ENCODE data around the gene TMEM235.
A peak's percentile ranks its signal among the peaks of the same experiment; 100 is the strongest.

The TMEM235 gene

GRCh38 chr17:78248051-78248914 is 16.9 kb downstream of the TMEM235 start:
- ChIA-PET POLR2A (no interaction called here), CTCF (interaction anchor here (0.8 to 10.3 kb wide), 12 partner anchors 10 to 229 kb away, joined by 3 to 177 read pairs (median 15); no protein-coding TSS in a partner anchor)
- no peak for DNase-seq (ENCODE audit: low read depth, low spot score)
- H3K4me3 ChIP-seq (ENCODE audit: low read depth, low read length) = no peak overlapping the region
- TF ChIP-seq CTCF (IDR thresholded peaks at IDR 0.05; ENCODE audit: insufficient read depth, low read length, missing control alignments) = no peak

GRCh38 chr17:78249074-78249817 is 17.8 kb downstream of the TMEM235 start:
- no peak for DNase-seq (ENCODE audit: low read depth, low spot score)
- H3K4me3 ChIP-seq (ENCODE audit: low read depth, low read length) = no peak overlapping the region
- TF ChIP-seq CTCF (IDR thresholded peaks at IDR 0.05; ENCODE audit: insufficient read depth, low read length, missing control alignments) = no peak
- CTCF ChIA-PET = interaction anchor here (0.6 to 10.3 kb wide), 26 partner anchors 10 to 235 kb away, joined by 3 to 177 read pairs (median 8); partner anchors contain the start of genes AFMID and TK1
- POLR2A ChIA-PET = interaction anchor here (1.0 kb wide), 1 partner anchor 111 kb away, joined by 3 read pairs; the partner anchor contains the start of gene SOCS3

- H3K4me3 ChIP-seq (ENCODE audit: low read depth, low read length) = no peak overlapping the region
- DNase-seq (ENCODE audit: low read depth, low spot score) = no peak
- ChIA-PET POLR2A (interaction anchor here (1.0 kb wide), 2 partner anchors 110 to 231 kb away, joined by 3 to 5 read pairs; partner anchors contain the start of gene SOCS3), CTCF (interaction anchor here (0.6 to 10.3 kb wide), 47 partner anchors 9 to 458 kb away, joined by 3 to 177 read pairs (median 5); partner anchors contain the start of genes AFMID, BIRC5, SOCS3 and TK1)
- no peak for TF ChIP-seq CTCF (IDR thresholded peaks at IDR 0.05; ENCODE audit: insufficient read depth, low read length, missing control alignments)
Measured at GRCh38 chr17:78249818-78250806, 18.7 kb downstream of the TMEM235 start.

- POLR2A ChIA-PET = interaction anchor here (1.0 kb wide), 1 partner anchor 232 kb away, joined by 5 read pairs; no protein-coding TSS in a partner anchor
Measured at GRCh38 chr17:78250891-78251772, 19.7 kb downstream of the TMEM235 start.

More at GRCh38 chr17:78250891-78251772, 19.7 kb downstream of the TMEM235 start:
- H3K4me3 ChIP-seq (ENCODE audit: low read depth, low read length) = no peak overlapping the region
- DNase-seq (ENCODE audit: low read depth, low spot score) = no peak
- TF ChIP-seq CTCF (IDR thresholded peaks at IDR 0.05; ENCODE audit: insufficient read depth, low read length, missing control alignments) = peak; percentile 100
- CTCF ChIA-PET = interaction anchor here (0.6 to 10.3 kb wide), 54 partner anchors 9 to 457 kb away, joined by 3 to 177 read pairs (median 5); partner anchors contain the start of genes AFMID, BIRC5, SOCS3 and TK1

Data from AG04449 (cell line).